ES-I3 (cell line): Measurements from ENCODE around the gene RAPGEF5.
A peak's percentile ranks its signal among the peaks of the same experiment; 100 is the strongest.

Source experiments
- H3K36me3 ChIP-seq: 2 replicates; pipeline ENCODE4 v1.6.1; 2013; ENCODE audit warnings: mild to moderate bottlenecking, low read length, control low read depth, moderate library complexity; ENCODE audit not compliant: insufficient read depth
- H3K4me1 ChIP-seq: 2 replicates; pipeline ENCODE4 v1.6.1; 2013; ENCODE audit warnings: mild to moderate bottlenecking, control low read depth, low read length; ENCODE audit not compliant: insufficient read depth
- H3K9ac ChIP-seq: 2 replicates; pipeline ENCODE4 v1.6.1; 2013; ENCODE audit warnings: low read depth, mild to moderate bottlenecking, low read length, moderate library complexity
- H3K9me3 ChIP-seq: 2 replicates; pipeline ENCODE4 v1.6.1; 2013; ENCODE audit warnings: mild to moderate bottlenecking, low read length, moderate library complexity; ENCODE audit not compliant: control insufficient read depth, insufficient read depth

Gene RAPGEF5

GRCh38 chr7:22364900-22365299, 7.9 kb upstream of the RAPGEF5 start:
- Histone ChIP-seq H3K9ac (no peak overlapping the region), H3K9me3 (no peaks in the 10 kb centered on the region), H3K36me3 (no peaks in the 10 kb centered on the region), H3K4me1 (no peaks in the 10 kb centered on the region)

- Histone ChIP-seq H3K4me1 (no peaks in the 10 kb centered on the region), H3K36me3 (no peaks in the 10 kb centered on the region), H3K9me3 (no peaks in the 10 kb centered on the region), H3K9ac (no peak overlapping the region)
Measured at GRCh38 chr7:22363756-22364422, 6.9 kb upstream of the RAPGEF5 start.

- no peaks in the 10 kb centered on the region; the same call in 1 of the 2 replicates for H3K4me1 ChIP-seq
- 0 out of 2 replicates have a peak, but pooled peaks cover 2% of the 10 kb centered on the region for H3K9me3 ChIP-seq
- no peak overlapping the region for H3K9ac ChIP-seq
- no peaks in the 10 kb centered on the region for H3K36me3 ChIP-seq
Measured at GRCh38 chr7:22361795-22362194, 4.8 kb upstream of the RAPGEF5 start.

- Histone ChIP-seq H3K9ac (no peak overlapping the region), H3K4me1 (no peaks in the 10 kb centered on the region; the same call in 1 of the 2 replicates), H3K9me3 (0 out of 2 replicates have a peak, but pooled peaks cover 2% of the 10 kb centered on the region)
Measured at GRCh38 chr7:22361320-22361719, 4.4 kb upstream of the RAPGEF5 start.

GRCh38 chr7:22358820-22359697, 2.1 kb upstream of the RAPGEF5 start:
- Histone ChIP-seq H3K4me1 (no peaks in the 10 kb centered on the region; the same call in 1 of the 2 replicates), H3K9ac (no peak overlapping the region), H3K9me3 (0 out of 2 replicates have a peak, but pooled peaks cover 2% of the 10 kb centered on the region), H3K36me3 (no peaks in the 10 kb centered on the region)

More at GRCh38 chr7:22361320-22361719, 4.4 kb upstream of the RAPGEF5 start:
- no peaks in the 10 kb centered on the region for H3K36me3 ChIP-seq

GRCh38 chr7:22357311-22358175, 589 bp upstream of the RAPGEF5 start:
- Histone ChIP-seq H3K9ac (peak overlapping the region; percentile 21; the same call in 1 of the 2 replicates), H3K36me3 (no peaks in the 10 kb centered on the region), H3K4me1 (no peaks in the 10 kb centered on the region; the same call in 1 of the 2 replicates), H3K9me3 (0 out of 2 replicates have a peak, but pooled peaks cover 2% of the 10 kb centered on the region)

GRCh38 chr7:22356010-22356691, 803 bp downstream of the RAPGEF5 start:
- Histone ChIP-seq H3K36me3 (no peaks in the 10 kb centered on the region), H3K4me1 (no peaks in the 10 kb centered on the region; the same call in 1 of the 2 replicates), H3K9me3 (0 out of 2 replicates have a peak, but pooled peaks cover 2% of the 10 kb centered on the region), H3K9ac (peak overlapping the region; percentile 64)

- Histone ChIP-seq H3K9me3 (0 out of 2 replicates have a peak, but pooled peaks cover 2% of the 10 kb centered on the region), H3K36me3 (no peaks in the 10 kb centered on the region), H3K9ac (peak overlapping the region; percentile 64; the same call in 1 of the 2 replicates), H3K4me1 (peaks cover 4% of the 10 kb centered on the region)
Measured at GRCh38 chr7:22355620-22356009, 1.3 kb downstream of the RAPGEF5 start.

- no peak overlapping the region for H3K9ac ChIP-seq
- no peaks in the 10 kb centered on the region for H3K36me3 ChIP-seq
- 0 out of 2 replicates have a peak, but pooled peaks cover 2% of the 10 kb centered on the region for H3K9me3 ChIP-seq
- H3K4me1 ChIP-seq = peaks cover 4% of the 10 kb centered on the region
Measured at GRCh38 chr7:22354462-22354861, 2.5 kb downstream of the RAPGEF5 start.

GRCh38 chr7:22352887-22353286, 4.1 kb downstream of the RAPGEF5 start:
- no peaks in the 10 kb centered on the region for H3K36me3 ChIP-seq
- no peak overlapping the region for H3K9ac ChIP-seq
- H3K9me3 ChIP-seq = no peaks in the 10 kb centered on the region
- peaks cover 4% of the 10 kb centered on the region for H3K4me1 ChIP-seq

- Histone ChIP-seq H3K36me3 (no peaks in the 10 kb centered on the region), H3K4me1 (peaks cover 4% of the 10 kb centered on the region), H3K9me3 (no peaks in the 10 kb centered on the region), H3K9ac (no peak overlapping the region)
Measured at GRCh38 chr7:22351878-22352277, 5.1 kb downstream of the RAPGEF5 start.

- Histone ChIP-seq H3K36me3 (no peaks in the 10 kb centered on the region), H3K4me1 (peaks cover 4% of the 10 kb centered on the region), H3K9ac (no peak overlapping the region), H3K9me3 (no peaks in the 10 kb centered on the region)
Measured at GRCh38 chr7:22351329-22351692, 5.6 kb downstream of the RAPGEF5 start.

GRCh38 chr7:22350466-22351328, 6.3 kb downstream of the RAPGEF5 start:
- Histone ChIP-seq H3K9ac (no peak overlapping the region), H3K4me1 (peaks cover 4% of the 10 kb centered on the region; the same call in 1 of the 2 replicates)

More at GRCh38 chr7:22350466-22351328, 6.3 kb downstream of the RAPGEF5 start:
- H3K9me3 ChIP-seq = no peaks in the 10 kb centered on the region
- H3K36me3 ChIP-seq = no peaks in the 10 kb centered on the region
